ENCODE results near the gene NOTCH2. TPM values are rescaled to one million over a fixed set of nuclear protein-coding genes. Genes with fewer than 3 reads are reported as not detected.

The NOTCH2 gene
- total and polyA plus RNA-seq, 2 experiments from 2014 or later = 8.5 to 56.6 TPM

GRCh38 chr1:119866451-119866850 is 203.0 kb downstream of the NOTCH2 start (continued):
- TF ChIP-seq ZNF331 (CRISPR knock-in tag; IDR thresholded peaks at IDR 0.05; ENCODE audit: low read depth) (no peak), POLR2AphosphoS5 (IDR thresholded peaks at IDR 0.05; ENCODE audit: low read depth) (no peak)
- TF ChIP-seq, protein P1, sequence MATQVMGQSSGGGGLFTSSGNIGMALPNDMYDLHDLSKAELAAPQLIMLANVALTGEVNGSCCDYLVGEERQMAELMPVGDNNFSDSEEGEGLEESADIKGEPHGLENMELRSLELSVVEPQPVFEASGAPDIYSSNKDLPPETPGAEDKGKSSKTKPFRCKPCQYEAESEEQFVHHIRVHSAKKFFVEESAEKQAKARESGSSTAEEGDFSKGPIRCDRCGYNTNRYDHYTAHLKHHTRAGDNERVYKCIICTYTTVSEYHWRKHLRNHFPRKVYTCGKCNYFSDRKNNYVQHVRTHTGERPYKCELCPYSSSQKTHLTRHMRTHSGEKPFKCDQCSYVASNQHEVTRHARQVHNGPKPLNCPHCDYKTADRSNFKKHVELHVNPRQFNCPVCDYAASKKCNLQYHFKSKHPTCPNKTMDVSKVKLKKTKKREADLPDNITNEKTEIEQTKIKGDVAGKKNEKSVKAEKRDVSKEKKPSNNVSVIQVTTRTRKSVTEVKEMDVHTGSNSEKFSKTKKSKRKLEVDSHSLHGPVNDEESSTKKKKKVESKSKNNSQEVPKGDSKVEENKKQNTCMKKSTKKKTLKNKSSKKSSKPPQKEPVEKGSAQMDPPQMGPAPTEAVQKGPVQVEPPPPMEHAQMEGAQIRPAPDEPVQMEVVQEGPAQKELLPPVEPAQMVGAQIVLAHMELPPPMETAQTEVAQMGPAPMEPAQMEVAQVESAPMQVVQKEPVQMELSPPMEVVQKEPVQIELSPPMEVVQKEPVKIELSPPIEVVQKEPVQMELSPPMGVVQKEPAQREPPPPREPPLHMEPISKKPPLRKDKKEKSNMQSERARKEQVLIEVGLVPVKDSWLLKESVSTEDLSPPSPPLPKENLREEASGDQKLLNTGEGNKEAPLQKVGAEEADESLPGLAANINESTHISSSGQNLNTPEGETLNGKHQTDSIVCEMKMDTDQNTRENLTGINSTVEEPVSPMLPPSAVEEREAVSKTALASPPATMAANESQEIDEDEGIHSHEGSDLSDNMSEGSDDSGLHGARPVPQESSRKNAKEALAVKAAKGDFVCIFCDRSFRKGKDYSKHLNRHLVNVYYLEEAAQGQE (IDR thresholded peaks at IDR 0.05; ENCODE audit: unreplicated experiment) = no peak

GRCh38 chr1:119865627-119866026 is 203.8 kb downstream of the NOTCH2 start:
- Mint-ChIP-seq H3K27ac (no peak overlapping the region), H3K36me3 (ENCODE audit: low read depth) (no peaks in the 10 kb centered on the region), H3K9me3 (no peaks in the 10 kb centered on the region), H3K27me3 (ENCODE audit: insufficient read depth, low read depth, poor library complexity) (no peaks in the 10 kb centered on the region), H3K4me3 (no peak overlapping the region), H3K4me1 (no peaks in the 10 kb centered on the region)
- H3K9me2 ChIP-seq (ENCODE audit: insufficient read depth) = no peaks in the 10 kb centered on the region
- H3K4me2 ChIP-seq = no peak overlapping the region
- H3K4me1 ChIP-seq (ENCODE audit: insufficient read depth) = no peaks in the 10 kb centered on the region
- H4K20me1 ChIP-seq (replicated peaks; ENCODE audit: insufficient read depth) = no peaks in the 10 kb centered on the region
- H3K79me2 ChIP-seq (replicated peaks; ENCODE audit: insufficient read depth) = no peaks in the 10 kb centered on the region
- no peaks in the 10 kb centered on the region for H3K27me3 ChIP-seq (ENCODE audit: insufficient read depth)
- no peaks in the 10 kb centered on the region for H3F3A ChIP-seq (replicated peaks; ENCODE audit: low read depth)
- DNase-seq (ENCODE audit: low spot score) (no peak), ATAC-seq (no peak)
- no peak overlapping the region for H3K27ac ChIP-seq (ENCODE audit: low read depth)
- no peak overlapping the region for H2AFZ ChIP-seq
- H3K4me3 ChIP-seq = no peak overlapping the region
- no peaks in the 10 kb centered on the region for H3K36me3 ChIP-seq (ENCODE audit: insufficient read depth)
- no peak for TF ChIP-seq CREB1 (CRISPR knock-in tag; IDR thresholded peaks at IDR 0.05; ENCODE audit: low read depth)
- no peak for TF ChIP-seq NANOG (IDR thresholded peaks at IDR 0.05; ENCODE audit: borderline replicate concordance)
- no peak for TF ChIP-seq EZH2phosphoT487 (IDR thresholded peaks at IDR 0.05; ENCODE audit: unreplicated experiment)
- no peak for TF ChIP-seq POLR2AphosphoS5 (IDR thresholded peaks at IDR 0.05; ENCODE audit: low read depth)
- TF ChIP-seq, protein P2, sequence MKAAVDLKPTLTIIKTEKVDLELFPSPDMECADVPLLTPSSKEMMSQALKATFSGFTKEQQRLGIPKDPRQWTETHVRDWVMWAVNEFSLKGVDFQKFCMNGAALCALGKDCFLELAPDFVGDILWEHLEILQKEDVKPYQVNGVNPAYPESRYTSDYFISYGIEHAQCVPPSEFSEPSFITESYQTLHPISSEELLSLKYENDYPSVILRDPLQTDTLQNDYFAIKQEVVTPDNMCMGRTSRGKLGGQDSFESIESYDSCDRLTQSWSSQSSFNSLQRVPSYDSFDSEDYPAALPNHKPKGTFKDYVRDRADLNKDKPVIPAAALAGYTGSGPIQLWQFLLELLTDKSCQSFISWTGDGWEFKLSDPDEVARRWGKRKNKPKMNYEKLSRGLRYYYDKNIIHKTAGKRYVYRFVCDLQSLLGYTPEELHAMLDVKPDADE (IDR thresholded peaks at IDR 0.05) = no peak
- TF ChIP-seq JUNB (IDR thresholded peaks at IDR 0.05; ENCODE audit: unreplicated experiment) = no peak
- TF ChIP-seq STAT1 (IDR thresholded peaks at IDR 0.05; ENCODE audit: unreplicated experiment) = no peak
- TF ChIP-seq, protein P1 (IDR thresholded peaks at IDR 0.05; ENCODE audit: unreplicated experiment) = no peak
- TF ChIP-seq ZNF331 (CRISPR knock-in tag; IDR thresholded peaks at IDR 0.05; ENCODE audit: low read depth) = no peak
- TF ChIP-seq CTCF (conservative IDR thresholded peaks at IDR 0.05; ENCODE audit: low read depth in 2 of 2) = no peak
- TF ChIP-seq EZH2 (IDR thresholded peaks at IDR 0.05; ENCODE audit: low read depth, unreplicated experiment) = no peak
- no peak for TF ChIP-seq ZNF114 (CRISPR knock-in tag; IDR thresholded peaks at IDR 0.05)

Data from GM23338 (cell line).